GM21619 (cell line): ENCODE measurements around the gene RAI2.

Source experiments
- ATAC-seq: cut with Tn5 transposase; IDR thresholded peaks from one replicate; pipeline ENCODE4 v1.9.1; 2021; ENCODE audit not compliant: unreplicated experiment

RAI2 gene

DNA sequence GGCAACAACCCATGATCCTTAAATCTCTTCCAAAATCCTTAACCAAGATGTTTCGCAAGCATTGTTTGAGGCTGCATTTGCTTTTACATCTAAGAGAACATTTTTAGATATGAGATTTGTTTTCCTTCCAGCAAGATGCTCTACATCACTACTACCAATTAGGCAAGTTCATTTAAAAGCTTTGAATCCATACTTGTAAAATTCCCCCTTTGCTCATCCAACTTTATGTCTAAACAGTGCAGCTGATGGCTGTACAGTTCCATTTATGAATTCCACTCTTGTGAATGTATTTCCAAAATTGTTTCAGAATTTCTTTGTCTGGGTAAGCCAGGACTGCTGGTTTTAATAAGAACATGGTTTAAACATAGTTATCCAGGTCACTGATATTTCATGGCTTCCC, 31.5 kb downstream of the RAI2 start:
- ATAC-seq, result no peak

- ATAC-seq, result no peak
These were observed 32.9 kb downstream of the RAI2 start for GRCh38 chrX:17828171-17828570.

DNA sequence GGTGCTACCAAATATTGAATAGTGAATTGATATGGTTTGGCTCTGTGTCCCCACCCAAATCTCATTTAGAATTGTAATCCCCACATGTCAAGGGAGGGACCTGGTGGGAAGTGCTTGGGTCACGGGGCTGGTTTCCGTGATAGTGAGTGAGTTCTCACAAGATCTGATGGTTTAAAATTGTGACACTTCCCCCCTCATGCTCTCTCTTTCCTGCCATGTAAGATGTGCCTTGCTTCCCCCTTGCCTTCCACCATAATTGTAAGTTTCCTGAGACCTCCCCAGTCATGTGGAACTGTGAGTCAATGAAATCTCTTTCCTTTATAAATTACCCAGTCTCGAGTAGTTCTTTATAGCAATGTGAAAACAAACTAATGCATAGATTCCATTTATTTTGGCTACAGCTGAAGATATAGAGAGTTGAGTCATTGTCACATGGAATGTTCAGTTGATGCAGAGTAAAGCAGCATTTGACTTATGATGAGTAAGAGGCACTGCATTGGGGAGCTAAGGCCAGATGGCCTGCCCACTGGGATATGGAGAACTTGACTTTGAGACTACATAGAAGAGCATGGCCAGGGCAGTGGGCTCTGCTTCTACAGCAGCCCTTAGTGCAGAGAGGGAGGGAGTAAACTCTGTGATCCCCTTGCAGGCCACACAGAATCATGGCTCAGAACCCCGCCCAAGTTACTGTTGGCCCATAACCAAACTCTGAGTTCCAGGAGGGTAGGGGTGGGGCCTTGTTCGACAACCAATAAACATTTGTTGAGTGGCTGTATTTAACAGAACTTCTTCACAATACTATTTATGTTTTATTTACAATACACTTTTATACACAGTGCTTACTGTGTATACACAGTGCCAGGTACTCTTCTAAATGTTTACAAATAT, 34.2 kb downstream of the RAI2 start:
- ATAC-seq, result no peak

DNA sequence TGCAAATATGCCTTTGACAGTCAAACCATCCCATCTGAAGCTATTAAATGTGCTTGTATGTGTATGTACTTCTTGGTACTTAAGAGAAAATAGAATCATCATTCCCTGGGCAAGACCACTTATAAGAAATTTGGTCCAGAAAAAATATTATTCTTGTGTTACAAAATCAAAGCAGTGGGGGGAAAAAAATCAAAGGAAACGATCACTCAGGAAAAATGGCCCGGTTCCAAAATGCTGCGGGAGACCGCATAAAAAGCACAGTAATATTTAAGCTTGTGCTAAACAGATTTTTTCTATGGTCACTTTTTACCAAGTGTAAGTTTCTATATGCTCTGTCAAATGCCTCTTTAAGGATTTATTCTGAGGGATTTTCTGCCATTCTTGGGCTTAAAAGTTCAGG, 36.1 kb downstream of the RAI2 start:
- ATAC-seq, result no peak

- no peak for ATAC-seq
These were observed 38.7 kb downstream of the RAI2 start for GRCh38 chrX:17822351-17822750.

DNA sequence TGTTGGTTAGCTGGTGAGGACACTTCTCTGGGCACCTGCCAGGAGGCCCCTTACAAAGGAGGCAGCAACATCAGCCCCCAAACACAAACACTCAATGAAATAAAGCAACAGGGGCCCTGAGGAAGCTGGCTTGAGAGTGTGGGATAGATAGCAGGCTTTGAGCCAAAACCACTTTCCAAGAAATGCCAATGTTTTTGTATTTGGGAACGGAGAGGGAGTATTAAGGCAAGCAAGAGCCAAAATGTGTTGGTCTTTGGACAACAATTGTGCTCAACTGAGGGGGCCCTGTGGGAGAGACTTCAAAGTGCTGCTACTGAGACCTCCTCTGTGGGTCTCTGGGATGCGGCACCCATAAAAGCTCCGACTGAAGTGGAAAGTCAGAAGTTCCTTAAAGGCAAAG, 41.0 kb downstream of the RAI2 start:
- ATAC-seq, result no peak

DNA sequence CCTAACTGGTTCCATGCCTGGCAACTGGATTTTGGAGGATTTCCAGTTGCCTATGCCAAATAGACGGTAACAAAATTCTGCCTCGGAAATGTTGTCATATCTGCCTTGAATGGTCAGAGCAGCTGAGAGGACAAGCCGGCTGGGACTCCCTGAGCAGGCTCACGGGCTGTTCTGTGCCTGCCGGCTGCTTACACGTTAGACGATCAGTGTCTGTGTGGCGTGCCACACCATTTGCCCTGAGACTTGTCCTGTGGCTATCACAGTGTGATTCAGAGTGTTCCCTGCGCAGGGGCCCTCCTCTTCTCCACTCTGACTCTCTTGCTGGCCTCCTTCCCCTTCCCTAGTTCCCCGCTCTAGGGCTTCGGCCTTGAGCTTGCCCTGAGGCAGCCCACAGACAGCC, 42.4 kb downstream of the RAI2 start:
- ATAC-seq, result no peak

GRCh38 chrX:17817251-17817650, 43.8 kb downstream of the RAI2 start:
- ATAC-seq, result no peak

- no peak for ATAC-seq
These were observed 46.5 kb downstream of the RAI2 start for GRCh38 chrX:17814557-17814956.

GRCh38 chrX:17814059-17814458, 47.0 kb downstream of the RAI2 start:
- ATAC-seq, result no peak

DNA sequence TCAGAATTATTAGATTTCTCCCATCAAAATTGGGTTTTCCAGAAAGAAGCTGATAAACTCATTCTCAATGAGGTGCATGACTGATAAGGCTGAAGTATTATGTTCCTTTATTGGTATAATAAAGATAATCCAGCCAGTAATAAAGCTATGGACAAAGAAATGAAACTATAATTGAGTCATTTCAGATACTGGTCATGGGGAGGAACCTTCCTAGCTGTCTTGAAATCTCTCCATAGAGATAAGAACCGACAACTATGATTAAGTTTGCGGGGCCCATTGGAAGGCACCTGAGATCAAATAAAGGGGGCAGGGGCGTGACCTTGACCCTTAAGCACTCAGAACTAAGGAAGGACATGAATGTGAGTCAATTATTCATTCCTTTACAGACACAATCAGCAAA, 47.8 kb downstream of the RAI2 start:
- ATAC-seq, result no peak

GRCh38 chrX:17812763-17813162, 48.3 kb downstream of the RAI2 start:
- no peak for ATAC-seq

- no peak for ATAC-seq
These were observed 51.1 kb downstream of the RAI2 start for GRCh38 chrX:17809984-17810383.

- ATAC-seq, result no peak
These were observed 51.8 kb downstream of the RAI2 start for GRCh38 chrX:17809273-17809672.

DNA sequence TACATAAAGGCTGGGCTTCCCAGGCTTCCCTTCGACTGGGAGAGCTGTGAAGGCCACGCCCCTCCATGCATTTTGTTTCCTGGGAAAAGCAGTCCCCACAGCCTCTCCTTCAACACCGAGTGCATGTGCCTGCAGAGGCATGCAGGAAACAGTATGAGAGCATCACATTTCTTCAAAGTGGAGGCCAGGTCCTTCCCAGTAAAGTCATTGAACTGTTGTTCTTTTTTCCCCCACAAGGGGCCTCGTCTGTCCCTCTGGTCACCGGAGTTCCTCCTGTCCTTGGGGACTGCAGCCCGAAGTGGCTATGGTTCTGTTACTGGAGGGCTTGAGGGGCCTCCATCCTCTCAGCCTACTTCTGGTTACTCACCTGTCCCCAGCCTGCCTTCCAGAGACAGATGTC, 56.0 kb downstream of the RAI2 start:
- ATAC-seq, result no peak

DNA sequence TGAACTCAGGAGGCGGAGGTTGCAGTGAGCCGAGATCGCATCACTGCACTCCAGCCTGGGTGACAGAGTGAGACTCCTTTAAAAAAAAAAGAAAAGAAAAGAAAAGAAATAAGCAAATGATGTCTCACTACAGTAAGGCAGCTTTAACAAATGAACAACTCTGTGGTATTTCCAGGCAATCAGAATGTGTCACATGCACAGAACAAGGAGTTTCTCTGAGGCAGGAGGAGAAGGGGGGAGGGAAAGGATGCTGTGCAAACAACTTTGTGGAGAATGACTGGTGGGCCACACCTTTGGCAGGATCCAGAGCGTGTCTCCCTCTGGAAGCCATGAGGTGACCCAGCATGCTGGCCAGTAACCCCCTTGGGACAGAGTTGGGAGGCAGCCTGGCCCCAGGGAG, 57.6 kb downstream of the RAI2 start:
- no peak for ATAC-seq

DNA sequence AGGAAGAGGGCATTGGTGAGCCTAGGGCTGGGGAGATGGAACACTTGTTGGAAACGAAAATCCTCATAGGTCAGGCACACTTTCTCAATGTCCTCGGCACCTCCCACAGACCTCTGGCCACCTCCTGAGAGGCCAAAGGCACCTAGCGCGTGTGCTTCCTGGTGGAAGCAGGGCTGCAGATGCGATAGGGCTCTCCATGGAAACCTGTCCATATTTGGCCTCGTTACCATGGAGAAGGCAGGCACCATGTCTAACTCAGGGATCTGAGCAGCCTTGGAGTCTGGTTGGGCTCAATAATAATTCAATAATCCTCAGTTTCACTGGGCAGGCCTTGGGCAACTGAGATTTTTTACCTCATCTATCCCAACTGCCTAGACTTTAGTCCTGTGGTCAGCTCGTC, 58.3 kb downstream of the RAI2 start:
- ATAC-seq, result no peak

DNA sequence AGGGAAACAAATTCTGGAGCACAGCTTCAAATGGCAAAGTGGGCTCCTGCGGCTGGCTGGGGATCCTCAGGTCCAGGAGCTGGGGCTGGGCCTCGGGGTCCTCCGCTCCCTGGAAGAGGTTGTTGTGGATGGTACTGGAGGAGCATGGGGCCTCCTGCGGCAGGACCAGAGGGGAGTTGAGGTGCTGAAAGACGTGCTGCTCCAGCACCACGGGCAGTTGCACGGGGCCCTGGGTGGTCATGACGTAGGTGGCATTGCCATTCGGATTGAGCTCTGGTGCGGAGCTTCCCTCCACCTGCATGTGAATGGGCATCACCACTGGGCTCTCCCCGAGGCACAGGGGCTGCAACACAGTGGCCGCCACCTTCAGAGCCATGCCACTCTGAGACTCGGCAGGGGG, 59.7 kb downstream of the RAI2 start:
- ATAC-seq, result no peak

DNA sequence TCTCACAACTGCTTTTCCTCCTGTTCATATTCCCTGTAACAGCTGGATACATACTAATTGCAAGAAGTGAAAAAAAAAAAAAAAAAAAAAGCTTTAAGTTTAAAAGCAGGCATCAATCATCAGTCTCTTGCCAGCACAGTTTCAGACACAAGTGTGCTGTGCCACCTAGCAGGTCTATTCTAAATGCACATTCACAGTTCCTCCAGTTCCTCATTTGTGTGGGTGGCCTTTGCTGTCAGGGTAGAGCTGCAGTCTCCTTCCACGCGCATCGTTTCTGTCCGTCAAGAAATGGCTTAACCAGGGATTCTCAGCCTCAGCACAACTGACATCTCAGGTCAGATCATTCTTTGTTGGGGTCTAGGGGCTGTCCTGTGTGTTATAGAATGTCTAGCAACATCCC, 62.2 kb downstream of the RAI2 start:
- no peak for ATAC-seq

GRCh38 chrX:17792826-17793225, 68.3 kb downstream of the RAI2 start:
- no peak for ATAC-seq

- ATAC-seq, result no peak
These were observed 72.0 kb downstream of the RAI2 start for GRCh38 chrX:17788956-17789562.

DNA sequence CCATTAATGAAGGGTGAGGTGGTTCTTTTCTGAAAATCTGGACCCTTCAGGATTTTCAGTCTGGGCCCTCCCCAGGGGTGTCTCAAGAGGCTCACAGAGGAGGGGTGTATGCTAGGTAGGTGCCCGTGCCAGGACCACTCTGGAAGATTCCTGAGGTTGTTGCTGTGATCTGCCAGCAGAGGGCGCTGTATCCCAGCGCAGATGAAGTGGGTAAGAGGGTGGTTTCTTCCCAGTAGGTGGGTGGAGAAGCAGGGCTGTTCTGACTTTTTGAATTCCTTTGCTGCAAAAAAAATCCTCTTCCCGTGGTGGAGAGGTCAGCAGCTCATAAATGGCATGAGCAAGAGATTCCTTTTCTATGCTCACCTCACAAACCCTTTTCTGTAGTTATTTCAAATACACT, 72.7 kb downstream of the RAI2 start:
- no peak for ATAC-seq

GRCh38 chrX:17787557-17787956, 73.5 kb downstream of the RAI2 start:
- no peak for ATAC-seq
